K562 (cell line): ENCODE results near the gene FRMPD2. TPM values are rescaled to one million over a fixed set of nuclear protein-coding genes. Genes with fewer than 3 reads are reported as not detected.

ENCODE experiments used
- ATAC-seq: fragments of 200-7000 bp; cut with Tn5 transposase; 3 replicates; pipeline ENCODE4 v1.9.1; 2020; ENCODE audit warnings: moderate library complexity
- BruUV-seq: library from RNA; stranded (reverse); fragments of 400-500 nt; replicated peaks from 2 replicates; lab custom pipeline; 2021; lab: Mats Ljungman, UMichigan
- CTCF ChIA-PET: fragments of 300-600 bp; formaldehyde crosslinking; extraction: SDS; loops from one replicate; lab custom pipeline; 2021; ENCODE audit warnings: low intra/inter-chr PET ratio; lab: Yijun Ruan, JAX
- POLR2A ChIA-PET: fragments of 300-600, 350-650 bp; sonication (Branson Sonifier 250); formaldehyde crosslinking; extraction: SDS; loops from one replicate; lab custom pipeline; 2021; ENCODE audit warnings: antibody characterized with exemption, inconsistent platforms; lab: Yijun Ruan, JAX
- DNase-seq, 4 experiments: peaks; one replicate each; pipeline versions ENCODE4 v3.0.0 to v3.0.0-alpha.2; 2011 to 2018; ENCODE audit warnings: low spot score in 3 of 4, mixed read lengths in 3 of 4; ENCODE audit errors: extremely low read depth in 1 of 4
- FAIRE-seq: peaks from 2 replicates; lab custom pipeline; 2011; peaks lifted over from hg19 to GRCh38; lab: Jason Lieb, UNC
- H2AFZ ChIP-seq: 2 replicates; pipeline ENCODE4 v1.6.0; 2011; ENCODE audit warnings: low read depth, low read length, control low read depth, inconsistent platforms
- H3K27ac ChIP-seq: fragments of 200-600 bp; 3 replicates; pipeline ENCODE4 v1.8.0; 2011; ENCODE audit warnings: low read depth, mild to moderate bottlenecking, control low read depth, inconsistent platforms, low read length, moderate library complexity, mixed read lengths; ENCODE audit errors: extremely low read depth
- H3K27me3 ChIP-seq, 2 experiments: fragments of 300-600 bp in 1 of 2; 2 replicates in 1 of 2; 3 replicates in 1 of 2; pipeline versions ENCODE4 v1.6.0 to v1.8.0; 2011; ENCODE audit warnings: inconsistent platforms in 2 of 2, low read length in 2 of 2, mild to moderate bottlenecking in 1 of 2, mixed read lengths in 1 of 2, moderate library complexity in 1 of 2; ENCODE audit not compliant: control insufficient read depth in 2 of 2, insufficient read depth in 2 of 2
- H3K36me3 ChIP-seq: fragments of 300-600 bp; 3 replicates; pipeline ENCODE4 v1.8.0; 2011; ENCODE audit warnings: mild to moderate bottlenecking, low read length, inconsistent platforms; ENCODE audit not compliant: control insufficient read depth, insufficient read depth
- H3K4me1 ChIP-seq, 2 experiments: fragments of 200-600 bp in 1 of 2; replicated peaks in 1 of 2; 2 replicates in 1 of 2; 3 replicates in 1 of 2; pipeline versions ENCODE4 v1.5.1 to v1.8.0; 2011; ENCODE audit warnings: inconsistent platforms in 2 of 2, low read length in 2 of 2, mild to moderate bottlenecking in 1 of 2, mixed read lengths in 1 of 2, moderate library complexity in 1 of 2; ENCODE audit not compliant: control insufficient read depth in 2 of 2, insufficient read depth in 2 of 2
- H3K4me2 ChIP-seq: 2 replicates; pipeline ENCODE4 v1.6.1; 2011; ENCODE audit warnings: low read length, control low read depth, inconsistent platforms, mixed read lengths; ENCODE audit not compliant: insufficient read depth
- H3K4me3 ChIP-seq: fragments of 200-600 bp; sonication (generic), shearing (Covaris generic); 2 replicates; pipeline ENCODE4 v1.5.1; 2016; ENCODE audit warnings: control low read depth, inconsistent platforms
- H3K79me2 ChIP-seq: fragments of 200-600 bp; 3 replicates; pipeline ENCODE4 v1.8.0; 2011; ENCODE audit warnings: low read length, inconsistent platforms; ENCODE audit not compliant: control insufficient read depth, insufficient read depth
- H3K9ac ChIP-seq, 2 experiments: 2 replicates each; pipeline versions ENCODE4 v1.6.0 to v1.6.1; 2011; ENCODE audit warnings: low read depth in 2 of 2, low read length in 2 of 2, control low read depth in 1 of 2, inconsistent platforms in 1 of 2, mild to moderate bottlenecking in 1 of 2, mixed read lengths in 1 of 2; ENCODE audit not compliant: insufficient read depth in 1 of 2
- H3K9me1 ChIP-seq: one replicate; pipeline ENCODE4 v1.6.0; 2011; ENCODE audit warnings: inconsistent platforms, mild to moderate bottlenecking, low read length, moderate library complexity; ENCODE audit not compliant: control insufficient read depth, insufficient read depth
- H3K9me3 ChIP-seq: replicated peaks from 2 replicates; pipeline ENCODE4 v1.5.1; 2011; ENCODE audit warnings: low read depth, low read length, inconsistent platforms; ENCODE audit not compliant: control insufficient read depth, insufficient read depth
- H4K20me1 ChIP-seq: replicated peaks from 2 replicates; pipeline ENCODE4 v1.6.1; 2011; ENCODE audit warnings: low read length, inconsistent platforms, mixed read lengths; ENCODE audit not compliant: control insufficient read depth, insufficient read depth
- ARID1B ChIP-seq: fragments of 450-650 bp; IDR thresholded peaks from 2 replicates; pipeline ENCODE4 v1.6.1; 2016; ENCODE audit warnings: antibody characterized with exemption, mild to moderate bottlenecking, inconsistent platforms
- ATF3 ChIP-seq, 2 experiments: fragments of 450-650 bp in 1 of 2; sonication (generic) in 1 of 2; formaldehyde crosslinking in 1 of 2; IDR thresholded peaks in 1 of 2; conservative IDR thresholded peaks in 1 of 2; 2 replicates each; pipeline versions ENCODE4 v1.6.1 to v1.8.1; 2016 to 2023; ENCODE audit warnings: mild to moderate bottlenecking in 2 of 2, moderate library complexity in 2 of 2, inconsistent platforms in 1 of 2, missing genetic modification reagents in 1 of 2
- CTBP1 ChIP-seq: fragments of 450-650 bp; IDR thresholded peaks from 2 replicates; pipeline ENCODE4 v1.6.1; 2016; ENCODE audit warnings: borderline replicate concordance
- FOSL1 ChIP-seq: fragments of 200-800 bp; sonication (Bioruptor generic); conservative IDR thresholded peaks from 2 replicates; pipeline ENCODE4 v1.6.1; 2016; ENCODE audit warnings: missing genetic modification characterization, missing compliant biosample characterization
- HDAC1 ChIP-seq, 2 experiments: fragments of 450-650 bp; IDR thresholded peaks; 2 replicates each; pipeline ENCODE4 v1.6.1; 2016 to 2017; ENCODE audit warnings: inconsistent platforms in 1 of 2, mild to moderate bottlenecking in 1 of 2, moderate library complexity in 1 of 2
- JUND ChIP-seq, 2 experiments: IDR thresholded peaks; 2 replicates in 1 of 2; 3 replicates in 1 of 2; pipeline ENCODE4 v1.6.1; 2011; ENCODE audit warnings: borderline replicate concordance in 2 of 2, low read depth in 2 of 2, low read length in 2 of 2, improper control_type of control experiment in 1 of 2, missing biosample characterization in 1 of 2, missing genetic modification characterization in 1 of 2, missing genetic modification reagents in 1 of 2
- MEIS2 ChIP-seq: fragments of 450-650 bp; IDR thresholded peaks from 2 replicates; pipeline ENCODE4 v1.6.1; 2014; ENCODE audit warnings: mild to moderate bottlenecking; ENCODE audit not compliant: partially characterized antibody
- SMARCA4 ChIP-seq: fragments of 450-650 bp; IDR thresholded peaks from 2 replicates; pipeline ENCODE4 v1.6.1; 2016
- STAT5A ChIP-seq: IDR thresholded peaks from 2 replicates; pipeline ENCODE4 v1.6.1; 2012; ENCODE audit warnings: low read length, inconsistent platforms, borderline replicate concordance
- TCF3 ChIP-seq: sonication (generic); formaldehyde crosslinking; IDR thresholded peaks from 2 replicates; pipeline ENCODE4 v1.4.0; 2020; ENCODE audit warnings: mild to moderate bottlenecking, missing genetic modification reagents
- ZNF24 ChIP-seq: fragments of 450-650 bp; IDR thresholded peaks from 2 replicates; pipeline ENCODE4 v1.6.1; 2016
- WGBS: fragments of 100-300 bp; shearing (Covaris generic); methylation state at CpG from one replicate; pipeline ENCODE4 v1.1.6; 2016; ENCODE audit warnings: low coverage, mixed read lengths; ENCODE audit not compliant: insufficient coverage; ENCODE audit errors: missing lambda C conversion rate; 5-methylcytosine and 5-hydroxymethylcytosine counted together
- in situ Hi-C: fragments of 300-500 bp; cut with MboI; formaldehyde crosslinking; loops from 4 replicates; pipeline ENCODE4 v1.15.0; 2018; ENCODE audit warnings: inconsistent platforms, mixed read lengths
- intact Hi-C: fragments of 100-400 bp; cut with micrococcal nuclease; formaldehyde crosslinking; loops from 2 replicates; pipeline ENCODE4 v1.14.2; 2022
- polyA plus RNA-seq, 8 experiments: library from polyadenylated mRNA; depleted of rRNA in 4 of 8; stranded (reverse) in 5 of 8; unstranded in 3 of 8; fragments of >200 nt; fragmentation: Nextera tagmentation in 2 of 8; fragmentation: Illumina TruSeq in 1 of 8; extraction: Ambion mirVana in 2 of 8; extraction: Trizol in 1 of 8; gene quantifications; 2 replicates each; pipeline versions ENCODE4 v1.2.1 to v1.2.3, GENCODE V29; 2011 to 2014; ENCODE audit warnings: inconsistent platforms in 1 of 8, missing spikeins in 1 of 8
- total RNA-seq, 7 experiments: library from RNA; depleted of rRNA in 6 of 7; stranded (reverse); fragments of >200 nt in 6 of 7; fragmentation: Illumina TruSeq in 2 of 7; extraction: Trizol in 2 of 7; gene quantifications; 2 replicates each; pipeline versions ENCODE4 v1.2.1 to v1.2.3, GENCODE V29; 2011 to 2021; ENCODE audit warnings: low replicate concordance in 1 of 7
- TF ChIP-seq, protein P1 (sequence below), 3 experiments: IDR thresholded peaks in 2 of 3; conservative IDR thresholded peaks in 1 of 3; 2 replicates each; pipeline ENCODE4 v1.5.1; 2011 to 2012; ENCODE audit warnings: low read length in 3 of 3, mild to moderate bottlenecking in 3 of 3, control low read depth in 2 of 3, improper control_type of control experiment in 1 of 3, inconsistent platforms in 1 of 3, low read depth in 1 of 3, mixed read lengths in 1 of 3, moderate library complexity in 1 of 3; ENCODE audit not compliant: insufficient read depth in 2 of 3
- TF ChIP-seq, protein P2 (sequence below): fragments of 250-450 bp; sonication (Bioruptor Pico); IDR thresholded peaks from 2 replicates; pipeline ENCODE4 v1.8.0; 2021; ENCODE audit warnings: mild to moderate bottlenecking, moderate library complexity
- TF ChIP-seq, protein P3 (sequence below): fragments of 450-650 bp; IDR thresholded peaks from 2 replicates; pipeline ENCODE4 v1.6.1; 2016

FRMPD2 gene
- total and polyA plus RNA-seq, 9 of the 15 experiments (the other 6 are each of a cell fraction or from before 2014, with no cell fraction given): 0.12 to 0.95 (median 0.33) TPM

DNA sequence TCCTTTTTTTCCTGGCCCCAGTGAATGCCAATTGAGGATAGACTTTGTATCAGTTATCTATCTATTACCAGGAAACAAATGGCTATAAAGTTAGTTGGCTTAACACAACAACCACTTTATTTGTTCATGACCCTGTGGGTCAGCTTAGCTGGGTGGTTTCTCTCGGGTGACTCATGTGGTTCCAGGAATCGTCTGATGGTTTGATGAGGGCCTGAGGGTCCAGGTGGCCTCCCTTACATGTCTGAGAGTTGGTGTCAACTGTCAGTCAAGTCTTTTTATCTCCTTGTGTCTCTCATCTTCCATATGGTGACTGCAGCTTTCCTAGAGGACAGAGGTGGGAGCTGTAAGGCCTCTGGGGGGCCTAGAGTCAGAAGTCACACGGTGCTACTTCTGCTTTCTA is 16.7 kb upstream of the FRMPD2 start:
- Histone ChIP-seq H3K36me3 (no peaks in the 10 kb centered on the region), H3K9ac (no peak overlapping the region), H4K20me1 (no peaks in the 10 kb centered on the region), H3K9me3 (no peaks in the 10 kb centered on the region), H3K79me2 (no peaks in the 10 kb centered on the region), H3K9me1 (no peaks in the 10 kb centered on the region), H3K4me2 (no peak overlapping the region; the same call in 1 of the 2 replicates), H3K27me3 (peaks cover 0 to 6% of the 10 kb centered on the region in 2 experiments; a peak in 3 of 5 replicates), H3K4me3 (no peak overlapping the region), H3K4me1 (peaks cover 3 to 18% of the 10 kb centered on the region in 2 experiments; a peak in 4 of 5 replicates), H3K27ac (no peak overlapping the region), H2AFZ (peak overlapping the region; percentile 10; the same call in 1 of the 2 replicates)
- FAIRE-seq (peak; percentile 81), ATAC-seq (peak; percentile 30; the same call in 2 of the 3 replicates), DNase-seq (peak in 3 of 4 experiments; percentile 35 to 69 (median 49))
- intact Hi-C loops: no loop called here
- in situ Hi-C loops: no loop called here
- WGBS: 0% methylated on average over 3 of the region's 3 CpGs
- POLR2A ChIA-PET: interaction anchor here (1.3 to 1.7 kb wide), 4 partner anchors 10 to 74 kb away, joined by 3 to 5 read pairs (median 4); no protein-coding TSS in a partner anchor
- BruUV-seq: no TSS peak
- CTCF ChIA-PET: no interaction called here
- TF ChIP-seq, protein P1, sequence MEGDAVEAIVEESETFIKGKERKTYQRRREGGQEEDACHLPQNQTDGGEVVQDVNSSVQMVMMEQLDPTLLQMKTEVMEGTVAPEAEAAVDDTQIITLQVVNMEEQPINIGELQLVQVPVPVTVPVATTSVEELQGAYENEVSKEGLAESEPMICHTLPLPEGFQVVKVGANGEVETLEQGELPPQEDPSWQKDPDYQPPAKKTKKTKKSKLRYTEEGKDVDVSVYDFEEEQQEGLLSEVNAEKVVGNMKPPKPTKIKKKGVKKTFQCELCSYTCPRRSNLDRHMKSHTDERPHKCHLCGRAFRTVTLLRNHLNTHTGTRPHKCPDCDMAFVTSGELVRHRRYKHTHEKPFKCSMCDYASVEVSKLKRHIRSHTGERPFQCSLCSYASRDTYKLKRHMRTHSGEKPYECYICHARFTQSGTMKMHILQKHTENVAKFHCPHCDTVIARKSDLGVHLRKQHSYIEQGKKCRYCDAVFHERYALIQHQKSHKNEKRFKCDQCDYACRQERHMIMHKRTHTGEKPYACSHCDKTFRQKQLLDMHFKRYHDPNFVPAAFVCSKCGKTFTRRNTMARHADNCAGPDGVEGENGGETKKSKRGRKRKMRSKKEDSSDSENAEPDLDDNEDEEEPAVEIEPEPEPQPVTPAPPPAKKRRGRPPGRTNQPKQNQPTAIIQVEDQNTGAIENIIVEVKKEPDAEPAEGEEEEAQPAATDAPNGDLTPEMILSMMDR (IDR thresholded peaks at IDR 0.05 in 2 of 3, conservative IDR thresholded peaks at IDR 0.05 in 1 of 3; ENCODE audit: insufficient read depth in 2 of 3, low read depth in 1 of 3, low read length in 3 of 3): peak in 1 of 3 experiments; percentile 8; a peak in 1 of 6 replicates
- TF ChIP-seq CTBP1 (peak; percentile 84), JUND (IDR thresholded peaks at IDR 0.05; ENCODE audit: borderline replicate concordance, low read depth, low read length) (peak; percentile 82), JUND (tag; IDR thresholded peaks at IDR 0.05; ENCODE audit: borderline replicate concordance, low read depth, low read length) (peak; percentile 78; the same call in 1 of the 3 replicates), MEIS2 (peak; percentile 66), ZNF24 (no peak), ARID1B (peak; percentile 39; the same call in 1 of the 2 replicates), ATF3 (IDR thresholded peaks at IDR 0.05) (peak; percentile 58; the same call in 1 of the 2 replicates), ATF3 (CRISPR knock-in tag; conservative IDR thresholded peaks at IDR 0.05) (no peak), SMARCA4 (0 out of 2 replicates have a peak, but pooled peaks have one; percentile 36), FOSL1 (peak; percentile 67), HDAC1 (IDR thresholded peaks at IDR 0.05) (no peak), STAT5A (peak; percentile 39; the same call in 1 of the 2 replicates), TCF3 (CRISPR knock-in tag) (peak; percentile 10; the same call in 1 of the 2 replicates)
- TF ChIP-seq, protein P2, sequence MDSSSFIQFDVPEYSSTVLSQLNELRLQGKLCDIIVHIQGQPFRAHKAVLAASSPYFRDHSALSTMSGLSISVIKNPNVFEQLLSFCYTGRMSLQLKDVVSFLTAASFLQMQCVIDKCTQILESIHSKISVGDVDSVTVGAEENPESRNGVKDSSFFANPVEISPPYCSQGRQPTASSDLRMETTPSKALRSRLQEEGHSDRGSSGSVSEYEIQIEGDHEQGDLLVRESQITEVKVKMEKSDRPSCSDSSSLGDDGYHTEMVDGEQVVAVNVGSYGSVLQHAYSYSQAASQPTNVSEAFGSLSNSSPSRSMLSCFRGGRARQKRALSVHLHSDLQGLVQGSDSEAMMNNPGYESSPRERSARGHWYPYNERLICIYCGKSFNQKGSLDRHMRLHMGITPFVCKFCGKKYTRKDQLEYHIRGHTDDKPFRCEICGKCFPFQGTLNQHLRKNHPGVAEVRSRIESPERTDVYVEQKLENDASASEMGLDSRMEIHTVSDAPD (CRISPR knock-in tag): no peak
- TF ChIP-seq, protein P3, sequence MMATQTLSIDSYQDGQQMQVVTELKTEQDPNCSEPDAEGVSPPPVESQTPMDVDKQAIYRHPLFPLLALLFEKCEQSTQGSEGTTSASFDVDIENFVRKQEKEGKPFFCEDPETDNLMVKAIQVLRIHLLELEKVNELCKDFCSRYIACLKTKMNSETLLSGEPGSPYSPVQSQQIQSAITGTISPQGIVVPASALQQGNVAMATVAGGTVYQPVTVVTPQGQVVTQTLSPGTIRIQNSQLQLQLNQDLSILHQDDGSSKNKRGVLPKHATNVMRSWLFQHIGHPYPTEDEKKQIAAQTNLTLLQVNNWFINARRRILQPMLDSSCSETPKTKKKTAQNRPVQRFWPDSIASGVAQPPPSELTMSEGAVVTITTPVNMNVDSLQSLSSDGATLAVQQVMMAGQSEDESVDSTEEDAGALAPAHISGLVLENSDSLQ: peak; percentile 91
